Left lung (tissue), 10 donors: ENCODE data around the gene PPP2R2C. TPM values are rescaled to one million over a fixed set of nuclear protein-coding genes. Genes with fewer than 3 reads are reported as not detected.

ENCODE experiments used
- ATAC-seq: fragments of 200-7000 bp; cut with Tn5 transposase; one replicate; pipeline ENCODE4 v1.9.1; 2020; ENCODE audit warnings: moderate library complexity
- DNase-seq, 4 donors: peaks; one replicate each; pipeline ENCODE4 v3.0.0-alpha.2; 2013 to 2020
- H3K27ac ChIP-seq, 2 donors: fragments of 200-600 bp; sonication (generic) in 1 of 2; one replicate each; pipeline versions ENCODE4 v1.5.0 to v1.8.0; 2020 to 2021
- H3K27me3 ChIP-seq, 2 donors: fragments of 200-600 bp; sonication (generic) in 1 of 2; one replicate each; pipeline versions ENCODE4 v1.5.0 to v1.8.0; 2020 to 2021
- H3K36me3 ChIP-seq, 2 donors: fragments of 200-600 bp; sonication (generic) in 1 of 2; one replicate each; pipeline versions ENCODE4 v1.5.0 to v1.8.0; 2020 to 2021
- H3K4me1 ChIP-seq, 2 donors: fragments of 200-600 bp; one replicate each; pipeline ENCODE4 v1.8.0; 2021
- H3K4me3 ChIP-seq, 2 donors: fragments of 200-600 bp; sonication (generic) in 1 of 2; one replicate each; pipeline versions ENCODE4 v1.5.0 to v1.8.0; 2020 to 2021; ENCODE audit warnings: mild to moderate bottlenecking in 1 of 2
- H3K9me3 ChIP-seq, 2 donors: fragments of 200-600 bp; sonication (generic) in 1 of 2; one replicate each; pipeline versions ENCODE4 v1.5.0 to v1.8.0; 2020 to 2021
- CTCF ChIP-seq, 2 donors: fragments of 200-600 bp; sonication (generic) in 1 of 2; IDR thresholded peaks; one replicate each; pipeline versions ENCODE4 v1.5.0 to v1.8.0; 2021; ENCODE audit warnings: antibody characterized with exemption in 2 of 2
- intact Hi-C, 2 donors: fragments of 100-400 bp; cut with DNase I; formaldehyde crosslinking; loops; one replicate each; pipeline versions ENCODE4 v1.11.2 to v1.14.2; 2022
- polyA plus RNA-seq, 6 donors: library from polyadenylated mRNA; unstranded; fragments of 120-200 nt; gene quantifications; one replicate each; pipeline ENCODE4 v1.2.1, GENCODE V29; 2013; ENCODE audit not compliant: insufficient read length in 6 of 6
- total RNA-seq, 2 donors: library from RNA; stranded (reverse); fragmentation: NEBNext Ultra II Directional; extraction: Animal tissue kit (Norgen Biotek cat#: 25700); gene quantifications; one replicate each; pipeline ENCODE4 v1.2.1, GENCODE V29; 2021
- donor health status: DM: no; HTN: yes; CAD: no.
- donor health status: DM: no; HTN: no; CAD: no.

PPP2R2C gene
- total and polyA plus RNA-seq, 8 donors, result 0.29 to 0.50 (median 0.43) TPM; not detected in 1

GRCh38 chr4:6375620-6376295 lies 96.7 kb downstream of the PPP2R2C start:
- Histone ChIP-seq H3K4me3 (no peak overlapping the region), H3K27ac (no peak overlapping the region), H3K27me3 (peaks cover 0 to 44% of the 10 kb centered on the region in 2 donors), H3K4me1 (no peaks in the 10 kb centered on the region), H3K36me3 (no peaks in the 10 kb centered on the region), H3K9me3 (no peaks in the 10 kb centered on the region)
- TF ChIP-seq CTCF (IDR thresholded peaks at IDR 0.05), result no peak
- ATAC-seq (no peak), DNase-seq (peak in 1 of 4 donors; percentile 43)
- intact Hi-C loops, result no loop called here

GRCh38 chr4:6374575-6374974 lies 97.8 kb downstream of the PPP2R2C start:
- Histone ChIP-seq H3K27me3 (peaks cover 0 to 38% of the 10 kb centered on the region in 2 donors), H3K27ac (no peak overlapping the region), H3K4me3 (no peak overlapping the region), H3K4me1 (no peaks in the 10 kb centered on the region), H3K9me3 (no peaks in the 10 kb centered on the region), H3K36me3 (no peaks in the 10 kb centered on the region)
- DNase-seq (peak in 1 of 4 donors; percentile 43), ATAC-seq (no peak)
- TF ChIP-seq CTCF (IDR thresholded peaks at IDR 0.05), result no peak
- intact Hi-C loops, result no loop called here

GRCh38 chr4:6373541-6374410 lies 98.6 kb downstream of the PPP2R2C start:
- TF ChIP-seq CTCF (IDR thresholded peaks at IDR 0.05), result no peak
- Histone ChIP-seq H3K27ac (no peak overlapping the region), H3K4me1 (no peaks in the 10 kb centered on the region), H3K9me3 (no peaks in the 10 kb centered on the region), H3K4me3 (no peak overlapping the region), H3K36me3 (no peaks in the 10 kb centered on the region), H3K27me3 (peaks cover 0 to 38% of the 10 kb centered on the region in 2 donors)
- ATAC-seq (no peak), DNase-seq (peak in 1 of 4 donors; percentile 24)
- intact Hi-C loops, result no loop called here

GRCh38 chr4:6372649-6373525 lies 99.5 kb downstream of the PPP2R2C start:
- peak; percentile 30 for ATAC-seq
- peaks cover 0 to 38% of the 10 kb centered on the region in 2 donors for H3K27me3 ChIP-seq
- H3K4me1 ChIP-seq, result no peaks in the 10 kb centered on the region
- no peaks in the 10 kb centered on the region for H3K36me3 ChIP-seq
- TF ChIP-seq CTCF (IDR thresholded peaks at IDR 0.05), result no peak
- H3K27ac ChIP-seq, result no peak overlapping the region
- intact Hi-C loops, result no loop called here
- no peaks in the 10 kb centered on the region for H3K9me3 ChIP-seq
- H3K4me3 ChIP-seq, result no peak overlapping the region
- peak in 1 of 4 donors; percentile 41 for DNase-seq
